GM12875 (cell line): ENCODE data around the gene KCNJ6.

Source experiments
- H3K4me3 ChIP-seq: one replicate; pipeline ENCODE4 v1.5.1; 2011; ENCODE audit warnings: low read depth, low read length, control low read depth
- TF ChIP-seq, protein P1 (sequence below): IDR thresholded peaks from 2 replicates; pipeline ENCODE4 v1.5.1; 2011; ENCODE audit warnings: low read depth, mild to moderate bottlenecking, control low read depth, inconsistent platforms, low read length, moderate library complexity, borderline replicate concordance; ENCODE audit not compliant: insufficient read depth

The KCNJ6 gene

DNA sequence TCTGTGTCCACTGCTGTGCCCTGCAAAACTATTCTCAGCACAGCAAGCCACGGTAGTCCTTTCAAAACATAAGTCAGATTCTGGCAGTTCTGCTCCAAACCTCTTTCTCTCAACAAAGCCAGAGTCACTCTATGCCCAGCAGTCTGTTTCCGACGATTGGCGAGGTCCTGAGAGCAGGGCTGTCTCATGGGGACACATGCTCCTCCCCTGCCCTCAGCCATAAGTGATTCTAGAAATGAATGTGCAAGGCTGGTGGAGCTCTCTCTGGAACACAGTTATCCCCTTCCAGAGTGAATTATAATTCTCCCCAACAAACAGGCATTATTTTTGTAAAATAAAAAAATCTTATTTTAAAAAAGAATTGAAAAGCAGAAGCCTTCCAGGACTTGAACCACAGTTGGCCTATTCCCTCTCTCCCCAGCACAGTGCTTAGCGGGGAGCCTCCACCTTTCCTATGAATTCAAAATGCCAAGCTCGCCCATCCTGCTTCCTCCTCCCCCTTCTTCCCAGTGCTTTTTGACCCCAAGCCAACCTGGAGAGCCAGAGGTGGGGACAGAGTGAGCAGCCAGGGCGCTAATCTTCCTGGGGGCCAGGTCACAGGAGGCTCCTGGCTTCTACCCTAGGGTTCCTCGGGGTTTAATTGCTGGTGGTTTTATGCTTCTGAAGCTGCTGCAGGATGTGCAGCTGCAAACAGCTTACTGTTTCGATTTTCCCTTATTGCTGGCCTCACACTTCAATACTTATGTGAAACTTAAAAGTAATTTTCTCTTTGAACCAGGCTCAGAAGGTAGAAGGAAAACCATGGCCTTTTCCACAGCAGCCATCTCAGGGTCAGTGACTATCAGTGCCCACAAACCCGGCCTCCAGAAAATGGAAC is 41.1 kb downstream of the KCNJ6 start:
- TF ChIP-seq, protein P1, sequence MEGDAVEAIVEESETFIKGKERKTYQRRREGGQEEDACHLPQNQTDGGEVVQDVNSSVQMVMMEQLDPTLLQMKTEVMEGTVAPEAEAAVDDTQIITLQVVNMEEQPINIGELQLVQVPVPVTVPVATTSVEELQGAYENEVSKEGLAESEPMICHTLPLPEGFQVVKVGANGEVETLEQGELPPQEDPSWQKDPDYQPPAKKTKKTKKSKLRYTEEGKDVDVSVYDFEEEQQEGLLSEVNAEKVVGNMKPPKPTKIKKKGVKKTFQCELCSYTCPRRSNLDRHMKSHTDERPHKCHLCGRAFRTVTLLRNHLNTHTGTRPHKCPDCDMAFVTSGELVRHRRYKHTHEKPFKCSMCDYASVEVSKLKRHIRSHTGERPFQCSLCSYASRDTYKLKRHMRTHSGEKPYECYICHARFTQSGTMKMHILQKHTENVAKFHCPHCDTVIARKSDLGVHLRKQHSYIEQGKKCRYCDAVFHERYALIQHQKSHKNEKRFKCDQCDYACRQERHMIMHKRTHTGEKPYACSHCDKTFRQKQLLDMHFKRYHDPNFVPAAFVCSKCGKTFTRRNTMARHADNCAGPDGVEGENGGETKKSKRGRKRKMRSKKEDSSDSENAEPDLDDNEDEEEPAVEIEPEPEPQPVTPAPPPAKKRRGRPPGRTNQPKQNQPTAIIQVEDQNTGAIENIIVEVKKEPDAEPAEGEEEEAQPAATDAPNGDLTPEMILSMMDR: no peak

DNA sequence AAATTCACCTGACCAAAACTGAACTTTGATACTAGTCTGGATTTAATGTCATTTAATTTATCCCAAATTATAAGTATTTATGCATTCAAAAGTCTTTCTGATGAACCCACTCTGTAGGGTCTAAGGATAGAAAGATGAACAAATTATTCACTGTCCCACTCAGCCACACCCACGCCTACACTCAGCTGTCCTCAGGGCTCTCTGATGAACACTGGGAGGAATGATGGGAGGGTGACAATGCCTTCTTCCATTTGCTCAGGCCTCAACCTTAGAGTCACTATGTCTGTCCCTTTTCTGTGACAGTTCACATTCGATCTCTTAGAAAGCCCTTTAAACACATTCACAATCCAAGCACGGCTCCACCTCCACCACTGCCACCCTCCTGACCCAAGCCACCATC is 41.8 kb downstream of the KCNJ6 start:
- TF ChIP-seq, protein P1: no peak
- no peak overlapping the region for H3K4me3 ChIP-seq

More for the DNA sequence above, 41.1 kb downstream of the KCNJ6 start:
- no peak overlapping the region for H3K4me3 ChIP-seq

DNA sequence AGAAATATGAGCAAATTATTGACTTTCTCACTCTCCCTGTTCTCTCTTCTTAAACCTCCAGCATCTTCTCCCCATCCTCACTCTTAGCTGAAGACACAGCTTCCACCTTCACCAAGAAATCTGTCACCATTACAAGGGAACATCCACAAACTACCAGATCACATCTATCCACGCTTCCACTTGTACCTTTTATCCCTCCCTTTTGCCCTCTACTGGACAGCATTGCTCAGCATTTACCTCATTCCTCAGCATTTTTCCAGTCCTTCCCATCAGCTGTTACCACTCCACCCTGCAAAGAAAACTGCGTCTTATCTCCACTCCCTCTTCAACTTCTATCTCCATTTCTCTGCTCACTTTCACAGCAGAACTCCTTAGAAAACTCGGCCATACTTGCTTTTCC is 42.6 kb downstream of the KCNJ6 start:
- TF ChIP-seq, protein P1: no peak
- no peak overlapping the region for H3K4me3 ChIP-seq

DNA sequence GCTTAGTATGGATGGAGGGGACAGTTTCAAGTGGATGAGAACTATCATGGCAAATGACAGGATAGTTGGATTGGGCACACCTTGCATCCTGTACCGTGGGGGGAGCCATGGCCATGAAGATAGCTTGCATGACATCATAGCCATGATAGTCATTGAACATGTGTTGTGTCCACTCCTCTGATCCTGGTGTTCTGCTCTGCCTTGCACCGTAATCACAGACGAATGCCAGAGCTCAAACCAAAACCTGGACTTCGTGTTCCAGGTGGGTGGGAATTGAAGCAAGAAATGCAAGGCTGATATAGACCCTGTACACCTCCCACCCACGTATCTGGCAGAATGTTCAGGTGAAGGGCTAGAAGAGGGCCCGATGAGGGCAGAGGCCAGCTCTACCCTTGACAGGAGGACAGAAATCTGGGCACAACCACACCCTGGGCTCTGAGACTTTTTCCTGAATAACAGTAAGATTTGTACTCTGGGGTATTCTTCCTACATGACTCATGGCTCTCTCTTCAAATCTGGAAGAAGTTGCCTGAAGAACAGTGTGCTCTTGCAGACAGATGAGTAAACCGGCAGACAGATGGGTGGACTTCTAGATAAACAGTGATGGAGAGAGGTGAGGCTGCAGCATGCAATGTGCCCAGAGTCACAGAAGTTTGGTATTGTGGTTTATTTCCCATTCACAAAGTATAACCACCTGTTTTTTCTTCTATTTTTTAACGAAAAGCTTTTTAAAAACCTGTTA is 45.0 kb downstream of the KCNJ6 start:
- no peak overlapping the region for H3K4me3 ChIP-seq
- TF ChIP-seq, protein P1: no peak

DNA sequence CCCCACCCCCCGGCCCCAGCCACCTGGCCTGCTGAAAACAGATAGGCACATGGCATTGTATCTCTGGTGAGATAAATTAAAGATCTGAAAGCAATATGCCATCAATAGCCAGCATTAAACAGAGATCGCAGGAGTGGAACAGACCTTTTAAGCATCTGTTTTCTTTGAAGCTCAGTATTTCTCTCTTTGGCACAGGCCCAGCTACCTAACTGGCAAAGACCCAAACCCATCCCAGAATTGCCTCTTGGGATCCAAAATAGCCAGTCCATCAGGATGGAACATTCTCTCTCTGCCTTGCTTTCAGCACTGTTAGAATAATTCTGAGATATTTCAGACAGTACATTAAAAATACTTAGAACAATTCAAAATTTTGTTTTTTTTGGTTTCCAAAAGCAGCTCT is 46.0 kb downstream of the KCNJ6 start:
- H3K4me3 ChIP-seq: no peak overlapping the region
- TF ChIP-seq, protein P1: no peak

DNA sequence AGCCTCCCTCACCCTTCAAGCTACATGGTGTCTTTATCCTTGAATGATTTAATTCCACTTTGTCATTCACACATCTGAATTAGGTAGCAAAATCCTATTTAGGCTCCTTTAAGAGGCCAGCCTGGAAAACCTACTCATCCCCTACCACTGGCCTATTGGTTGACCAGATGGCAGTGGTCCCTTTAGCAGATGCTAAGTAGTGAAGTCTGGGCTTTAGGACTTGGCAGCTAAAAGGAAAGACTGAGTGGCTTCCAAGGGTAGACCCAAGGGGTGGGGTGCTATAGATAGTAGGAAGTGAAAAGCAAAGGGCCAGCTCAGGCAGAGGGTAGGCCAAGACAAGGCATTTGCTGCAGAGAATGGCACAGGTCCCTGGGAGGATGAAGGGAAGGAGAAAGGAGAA is 46.6 kb downstream of the KCNJ6 start:
- TF ChIP-seq, protein P1: no peak
- no peak overlapping the region for H3K4me3 ChIP-seq
